H9 (cell line): Measurements from ENCODE around the gene DOCK9. TPM values are rescaled to one million over a fixed set of nuclear protein-coding genes. Genes with fewer than 3 reads are reported as not detected.

Experiments used
- DNase-seq: peaks from one replicate; pipeline ENCODE4 v3.0.0-alpha.2; 2017
- H2AFZ ChIP-seq: one replicate; pipeline ENCODE4 v1.6.1; 2013; ENCODE audit warnings: mild to moderate bottlenecking, low read length, control low read depth, moderate library complexity
- H2AK5ac ChIP-seq: 2 replicates; pipeline ENCODE4 v1.6.1; 2013; ENCODE audit warnings: low read length, control low read depth, mixed read lengths; ENCODE audit not compliant: insufficient read length
- H2BK120ac ChIP-seq: one replicate; pipeline ENCODE4 v1.6.1; 2013; ENCODE audit warnings: low read depth, mild to moderate bottlenecking, low read length, control low read depth, inconsistent platforms; ENCODE audit not compliant: poor library complexity, severe bottlenecking
- H2BK12ac ChIP-seq: 2 replicates; pipeline ENCODE4 v1.6.1; 2013; ENCODE audit warnings: low read length, control low read depth, mixed read lengths, low read depth; ENCODE audit not compliant: insufficient read length
- H2BK15ac ChIP-seq: 2 replicates; pipeline ENCODE4 v1.6.1; 2013; ENCODE audit warnings: low read depth, low read length, control low read depth
- H2BK20ac ChIP-seq: one replicate; pipeline ENCODE4 v1.6.1; 2013; ENCODE audit warnings: low read depth, mild to moderate bottlenecking, low read length, control low read depth, inconsistent platforms; ENCODE audit not compliant: poor library complexity, severe bottlenecking
- H2BK5ac ChIP-seq: 2 replicates; pipeline ENCODE4 v1.6.1; 2013; ENCODE audit warnings: low read length, control low read depth, mixed read lengths; ENCODE audit not compliant: insufficient read length
- H3K14ac ChIP-seq: 2 replicates; pipeline ENCODE4 v1.6.1; 2013; ENCODE audit warnings: low read length, control low read depth; ENCODE audit not compliant: insufficient read depth
- H3K18ac ChIP-seq: 2 replicates; pipeline ENCODE4 v1.6.1; 2013; ENCODE audit warnings: low read depth, mild to moderate bottlenecking, mixed read lengths, low read length, control low read depth; ENCODE audit not compliant: insufficient read length
- H3K23ac ChIP-seq: 2 replicates; pipeline ENCODE4 v1.6.1; 2013; ENCODE audit warnings: low read length, control low read depth, mixed read lengths, low read depth; ENCODE audit not compliant: insufficient read length
- H3K23me2 ChIP-seq: 2 replicates; pipeline ENCODE4 v1.6.1; 2013; ENCODE audit warnings: low read depth, mild to moderate bottlenecking, mixed read lengths, low read length, control low read depth; ENCODE audit not compliant: insufficient read length, poor library complexity, severe bottlenecking
- H3K27ac ChIP-seq: 2 replicates; pipeline ENCODE4 v1.5.1; 2013; ENCODE audit warnings: low read length, control low read depth, mixed read lengths, low read depth; ENCODE audit not compliant: insufficient read length
- H3K27me3 ChIP-seq: 2 replicates; pipeline ENCODE4 v1.6.1; 2013; ENCODE audit warnings: low read length, control low read depth, inconsistent platforms; ENCODE audit not compliant: insufficient read depth
- H3K4ac ChIP-seq: 2 replicates; pipeline ENCODE4 v1.6.1; 2013; ENCODE audit warnings: low read depth, mild to moderate bottlenecking, control low read depth, inconsistent platforms, low read length, moderate library complexity
- H3K4me1 ChIP-seq: 2 replicates; pipeline ENCODE4 v1.6.1; 2013; ENCODE audit warnings: low read length, control low read depth, inconsistent platforms; ENCODE audit not compliant: insufficient read depth
- H3K4me2 ChIP-seq: 2 replicates; pipeline ENCODE4 v1.6.1; 2013; ENCODE audit warnings: low read length, control low read depth, mixed read lengths; ENCODE audit not compliant: insufficient read length, insufficient read depth
- H3K56ac ChIP-seq: 2 replicates; pipeline ENCODE4 v1.6.1; 2013; ENCODE audit warnings: low read depth, mild to moderate bottlenecking, mixed read lengths, low read length, control low read depth; ENCODE audit not compliant: insufficient read length
- H3K79me1 ChIP-seq: 2 replicates; pipeline ENCODE4 v1.6.1; 2013; ENCODE audit warnings: low read depth, mild to moderate bottlenecking, moderate library complexity, low read length, control low read depth, inconsistent platforms; ENCODE audit not compliant: insufficient read depth, poor library complexity, severe bottlenecking
- H3K79me2 ChIP-seq: 2 replicates; pipeline ENCODE4 v1.6.1; 2013; ENCODE audit warnings: low read length, control low read depth, inconsistent platforms; ENCODE audit not compliant: insufficient read depth
- H3K9ac ChIP-seq: 2 replicates; pipeline ENCODE4 v1.6.1; 2013; ENCODE audit warnings: low read length, control low read depth, mixed read lengths; ENCODE audit not compliant: insufficient read length; ENCODE audit errors: extremely low read depth
- H3K9me3 ChIP-seq: one replicate; pipeline ENCODE4 v1.6.1; 2013; ENCODE audit warnings: low read depth, low read length, inconsistent platforms; ENCODE audit not compliant: control insufficient read depth
- H3T11ph ChIP-seq: one replicate; pipeline ENCODE4 v1.6.1; 2013; ENCODE audit warnings: mild to moderate bottlenecking, low read length, control low read depth, inconsistent platforms
- H4K20me1 ChIP-seq: one replicate; pipeline ENCODE4 v1.6.1; 2013; ENCODE audit not compliant: control insufficient read depth, insufficient read length, insufficient read depth
- H4K5ac ChIP-seq: 2 replicates; pipeline ENCODE4 v1.6.1; 2013; ENCODE audit warnings: low read depth, mild to moderate bottlenecking, mixed read lengths, low read length, control low read depth; ENCODE audit not compliant: insufficient read length
- H4K8ac ChIP-seq: replicated peaks from 2 replicates; pipeline ENCODE4 v1.6.1; 2013; ENCODE audit warnings: low read length, control low read depth, mixed read lengths, low read depth; ENCODE audit not compliant: insufficient read length
- H4K91ac ChIP-seq: 2 replicates; pipeline ENCODE4 v1.6.1; 2013; ENCODE audit warnings: low read depth, mild to moderate bottlenecking, moderate library complexity, mixed read lengths, low read length, control low read depth; ENCODE audit not compliant: insufficient read length
- H3K27ac Mint-ChIP-seq, 3 experiments: 2 replicates in 2 of 3; 3 replicates in 1 of 3; pipeline ENCODE4 v1.8.0; 2020 to 2021; ENCODE audit warnings: mixed read lengths in 3 of 3, mild to moderate bottlenecking in 1 of 3, moderate library complexity in 1 of 3
- H3K27me3 Mint-ChIP-seq: 2 replicates; pipeline ENCODE4 v1.8.0; 2021; ENCODE audit warnings: low read depth, mild to moderate bottlenecking, moderate library complexity, mixed read lengths
- H3K36me3 Mint-ChIP-seq, 3 experiments: 2 replicates in 2 of 3; 3 replicates in 1 of 3; pipeline ENCODE4 v1.8.0; 2020 to 2021; ENCODE audit warnings: low read depth in 3 of 3, mixed read lengths in 3 of 3; ENCODE audit not compliant: insufficient read depth in 1 of 3
- H3K4me1 Mint-ChIP-seq, 2 experiments: 2 replicates each; pipeline ENCODE4 v1.8.0; 2020; ENCODE audit warnings: mixed read lengths in 2 of 2
- H3K4me3 Mint-ChIP-seq, 2 experiments: 2 replicates in 1 of 2; 3 replicates in 1 of 2; pipeline ENCODE4 v1.8.0; 2020 to 2021; ENCODE audit warnings: mild to moderate bottlenecking in 2 of 2, mixed read lengths in 2 of 2, moderate library complexity in 1 of 2
- H3K9me3 Mint-ChIP-seq, 2 experiments: 2 replicates in 1 of 2; 3 replicates in 1 of 2; pipeline ENCODE4 v1.8.0; 2020; ENCODE audit warnings: mild to moderate bottlenecking in 2 of 2, mixed read lengths in 2 of 2, moderate library complexity in 1 of 2
- CTCF ChIP-seq: fragments of 200-600 bp; sonication (generic); conservative IDR thresholded peaks from 3 replicates; pipeline ENCODE4 v1.8.0; 2021; ENCODE audit warnings: antibody characterized with exemption, mild to moderate bottlenecking
- WGBS: extraction: QIAGEN DNeasy Blood & Tissue Kit; methylation state at CpG from one replicate; pipeline ENCODE4 v1.1.7; 2013; ENCODE audit warnings: missing lambda C conversion rate, low lambda C conversion rate, mixed read lengths; ENCODE audit not compliant: insufficient read length; ENCODE audit errors: extremely low coverage; 5-methylcytosine and 5-hydroxymethylcytosine counted together
- total RNA-seq: library from RNA; stranded (reverse); gene quantifications from 2 replicates; pipeline ENCODE4 v1.2.1, GENCODE V29; 2021

The DOCK9 gene
- total RNA-seq, 1 experiment from 2014 or later, result 23.0 TPM

- peaks cover 11% of the 10 kb centered on the region for H3K4me1 ChIP-seq
- no peak overlapping the region for H3K18ac ChIP-seq
- no peak overlapping the region for H4K8ac ChIP-seq
- no peak overlapping the region for H2BK20ac ChIP-seq
- no peak for TF ChIP-seq CTCF
- peaks cover 3% of the 10 kb centered on the region for H4K20me1 ChIP-seq
- H3K27ac Mint-ChIP-seq, result no peak overlapping the region
- H3K79me2 ChIP-seq, result no peaks in the 10 kb centered on the region
- H3K9ac ChIP-seq, result no peak overlapping the region
- no peak overlapping the region for H2AK5ac ChIP-seq
- no peak overlapping the region for H2BK5ac ChIP-seq
- no CpG with 5 or more reads among the region's 13 CpGs for WGBS
- peaks cover 36 to 41% of the 10 kb centered on the region in 2 experiments for H3K4me1 Mint-ChIP-seq
- no peak overlapping the region for H3K27ac ChIP-seq
- no peak overlapping the region for H3K4me3 Mint-ChIP-seq
- no peak overlapping the region for H3K4ac ChIP-seq
- no peak overlapping the region for H3K56ac ChIP-seq
- no peak overlapping the region for H4K91ac ChIP-seq
- no peak overlapping the region for H2BK120ac ChIP-seq
- no peak overlapping the region for H4K5ac ChIP-seq
- H3K27me3 Mint-ChIP-seq, result no peaks in the 10 kb centered on the region; the same call in none of the 2 replicates
- no peak overlapping the region for H3K4me2 ChIP-seq
- H3K79me1 ChIP-seq, result no peaks in the 10 kb centered on the region
- no peak overlapping the region for H3K23ac ChIP-seq
- no peak overlapping the region for H3T11ph ChIP-seq
- DNase-seq, result no peak
- H2BK15ac ChIP-seq, result no peak overlapping the region
- H3K36me3 Mint-ChIP-seq, result peaks cover 0 to 2% (median 0%) of the 10 kb centered on the region in 3 experiments; a peak in 2 of 7 replicates
- H2AFZ ChIP-seq, result no peak overlapping the region
- no peaks in the 10 kb centered on the region for H3K23me2 ChIP-seq
- H2BK12ac ChIP-seq, result no peak overlapping the region
- H3K27me3 ChIP-seq, result no peaks in the 10 kb centered on the region
- no peak overlapping the region for H3K14ac ChIP-seq
- H3K9me3 ChIP-seq, result no peaks in the 10 kb centered on the region
- no peaks in the 10 kb centered on the region for H3K9me3 Mint-ChIP-seq
These were observed 153.3 kb downstream of the DOCK9 start for GRCh38 chr13:98824376-98825160.
